Suppressor macrophage treated with lipopolysaccharide for 4 hours (primary cell): Measurements from ENCODE around the gene GRB2.

Source experiments
- DNase-seq: peaks from one replicate; pipeline ENCODE4 v3.0.0-alpha.2; 2020

The GRB2 gene

DNA sequence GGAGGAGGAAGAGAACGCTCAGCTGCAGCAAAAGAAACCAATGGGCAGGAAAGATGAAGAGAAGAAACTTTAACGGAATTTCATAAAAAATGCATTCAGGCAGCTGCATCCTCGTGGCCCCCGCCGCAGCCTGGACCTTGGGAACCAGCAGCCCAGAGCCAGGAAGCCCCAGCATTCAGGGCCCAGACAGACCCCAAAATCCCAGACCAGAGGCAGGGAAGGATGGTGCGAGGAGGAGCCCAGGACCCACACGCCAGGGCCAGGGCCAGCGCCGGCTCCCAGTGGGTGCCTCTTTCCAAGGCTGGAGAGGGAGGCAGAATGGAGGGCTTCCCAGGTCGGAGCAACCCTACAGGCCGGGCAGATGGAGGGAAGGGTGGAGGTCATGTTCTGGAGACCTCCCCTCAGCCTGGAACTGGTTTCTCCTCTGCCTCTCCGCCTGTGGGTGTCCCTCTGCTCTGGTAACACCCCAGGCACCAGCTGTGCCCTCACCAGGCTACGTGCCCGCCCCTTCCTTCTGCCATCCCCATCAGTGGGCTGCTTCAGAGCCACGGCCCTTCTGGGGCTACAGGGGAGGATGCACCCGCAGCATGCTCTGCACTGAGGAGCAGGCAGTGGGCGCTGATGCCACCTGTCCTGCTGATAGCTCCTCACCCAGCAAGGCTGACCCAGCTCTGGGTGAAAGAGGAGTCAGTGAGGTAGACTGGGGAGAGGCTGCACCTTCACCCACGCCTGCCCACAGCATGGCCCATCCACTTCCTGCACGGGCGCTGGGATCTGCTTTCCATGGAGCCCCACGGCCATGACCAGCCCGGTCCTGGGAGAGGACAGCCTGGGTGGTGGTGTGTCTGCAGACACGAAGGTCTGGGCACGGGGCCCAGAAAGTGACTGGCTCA, 133.3 kb downstream of the GRB2 start:
- DNase-seq = no peak

GRCh38 chr17:75271233-75271954, 134.1 kb downstream of the GRB2 start:
- peak; percentile 94 for DNase-seq

- no peak for DNase-seq
Measured at GRCh38 chr17:75270966-75271232, 134.6 kb downstream of the GRB2 start, which contains the start of gene MIF4GD. TSS of gene MIF4GD (minus strand) at chr17:75271231. CDS start at chr17:75270195, 1,036 bp downstream.

DNA sequence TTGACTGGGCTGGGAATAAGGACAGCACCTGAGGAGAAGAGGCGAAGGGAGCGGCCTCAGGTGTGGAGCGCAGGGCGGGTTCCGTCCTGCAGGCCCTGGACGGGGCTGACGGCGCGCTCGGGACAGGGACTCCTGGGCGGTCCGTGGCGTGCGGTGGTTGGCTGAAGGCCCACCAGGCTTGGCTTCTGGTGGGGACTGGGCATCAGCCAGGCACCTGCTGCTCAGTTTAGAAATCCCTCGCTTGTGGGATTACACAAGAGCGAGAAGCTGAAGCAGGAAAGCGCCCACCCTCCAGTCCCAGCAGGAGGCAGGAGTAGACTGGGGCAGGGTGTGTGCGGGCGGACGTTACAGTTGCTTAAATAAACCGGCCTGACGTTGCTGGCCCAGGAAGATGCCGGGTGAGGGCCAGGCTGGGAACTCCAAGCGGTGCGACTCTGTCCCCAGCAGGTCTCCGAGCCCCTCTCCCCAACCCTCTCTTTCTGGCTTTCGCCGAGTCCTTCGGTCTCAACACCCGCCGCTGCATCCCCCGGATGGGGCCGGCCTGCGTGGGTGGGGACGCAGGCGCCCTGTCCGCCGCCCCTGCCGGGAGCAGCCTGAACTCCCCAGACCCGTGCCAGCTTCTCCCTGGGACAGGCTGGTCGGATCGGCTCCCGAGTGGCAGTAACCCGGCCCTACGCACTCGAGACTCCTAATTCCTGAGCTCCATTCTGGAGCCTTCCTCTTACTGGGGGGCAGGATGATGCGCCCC, 135.1 kb downstream of the GRB2 start:
- peak; percentile 84 for DNase-seq

GRCh38 chr17:75269844-75270217, 135.6 kb downstream of the GRB2 start:
- no peak for DNase-seq
